ENCODE measurements around the gene COPRS.

The COPRS gene

DNA sequence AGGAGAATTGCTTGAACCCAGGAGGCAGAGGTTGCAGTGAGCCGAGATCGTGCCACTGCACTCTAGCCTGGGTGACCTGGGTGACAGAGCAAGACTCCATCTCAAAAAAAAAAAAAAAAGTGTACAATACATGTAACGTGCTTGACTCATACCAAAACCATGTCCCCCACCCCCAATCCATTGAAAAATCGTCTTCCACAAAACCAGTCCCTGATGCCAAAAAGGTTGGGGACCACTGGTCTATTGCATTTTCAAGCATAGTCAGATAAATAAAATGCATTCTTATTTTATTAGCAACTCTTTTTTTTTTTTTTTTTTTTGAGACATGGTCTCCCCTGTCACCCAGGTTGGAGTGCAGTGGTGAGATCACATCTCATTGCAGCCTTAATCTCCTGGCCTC is 52.1 kb downstream of the COPRS start:
- FAIRE-seq: no peak

DNA sequence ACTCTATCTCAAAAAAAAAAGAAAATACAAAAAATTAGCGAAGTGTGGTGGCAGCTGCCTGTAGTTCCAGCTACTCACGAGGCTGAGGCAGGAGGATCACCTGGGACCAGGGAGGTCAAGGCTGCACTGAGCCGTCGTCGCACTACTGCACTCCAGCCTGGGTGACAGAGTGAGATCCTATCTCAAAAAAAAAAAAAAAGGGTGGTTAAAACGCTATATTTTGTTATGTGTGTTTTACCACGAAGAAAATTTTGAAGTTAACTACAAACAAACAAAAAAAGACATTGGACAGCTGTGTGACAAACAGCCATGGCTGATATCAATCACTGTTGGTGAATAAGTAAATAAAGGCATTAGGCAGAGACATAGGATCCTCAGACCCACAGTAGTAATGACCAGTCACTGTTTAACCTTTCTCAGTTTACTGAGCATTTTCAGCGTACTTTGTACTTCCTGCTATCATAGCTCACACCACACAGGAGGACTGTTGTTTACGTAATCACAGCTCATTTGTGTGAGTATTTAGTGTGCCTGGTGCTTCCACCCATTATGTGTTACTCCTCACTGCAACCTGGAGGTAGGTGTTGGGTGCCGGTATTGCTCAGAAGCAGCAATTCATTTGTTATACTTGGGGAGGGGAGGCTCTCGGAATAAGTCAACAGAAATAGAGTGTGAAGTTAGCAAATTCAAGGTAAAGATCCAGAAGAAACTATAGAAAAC is 55.4 kb downstream of the COPRS start:
- FAIRE-seq: no peak

- no peak for FAIRE-seq
Measured at GRCh38 chr17:31802502-31802901, 56.5 kb downstream of the COPRS start.

Measured in G401.6 (cell line).